Tibial artery (tissue), 4 donors: ENCODE results near the gene KDM4F.
A peak's percentile ranks its signal among the peaks of the same experiment; 100 is the strongest.

ENCODE experiments used
- DNase-seq, 2 donors: peaks; one replicate each; pipeline ENCODE4 v3.0.0-alpha.2; 2019
- H3K27ac ChIP-seq, 2 donors: fragments of 200-600 bp; sonication (generic) in 1 of 2; 1 replicate in 1 of 2; 2 replicates in 1 of 2; pipeline ENCODE4 v1.5.1; 2018 to 2019; ENCODE audit warnings: mild to moderate bottlenecking in 1 of 2
- H3K27me3 ChIP-seq, 2 donors: fragments of 200-600 bp; sonication (generic) in 1 of 2; one replicate each; pipeline versions ENCODE4 v1.5.1 to v1.6.0; 2016 to 2019
- H3K36me3 ChIP-seq, 3 donors: fragments of 200-600 bp; sonication (generic) in 2 of 3; one replicate each; pipeline ENCODE4 v1.5.1; 2016 to 2019; ENCODE audit warnings: mild to moderate bottlenecking in 2 of 3
- H3K4me1 ChIP-seq, 4 donors: fragments of 200-600 bp; sonication (generic) in 2 of 4; 1 replicate in 3 of 4; 2 replicates in 1 of 4; pipeline ENCODE4 v1.5.1; 2016 to 2019
- H3K4me3 ChIP-seq, 2 donors: fragments of 200-600 bp; sonication (generic) in 1 of 2; 1 replicate in 1 of 2; 2 replicates in 1 of 2; pipeline ENCODE4 v1.5.1; 2018 to 2019; ENCODE audit warnings: mild to moderate bottlenecking in 2 of 2
- H3K9me3 ChIP-seq, 3 donors: fragments of 200-600 bp; sonication (generic) in 1 of 3; one replicate each; pipeline ENCODE4 v1.5.1; 2016 to 2019
- intact Hi-C: fragments of 100-400 bp; cut with DNase I; formaldehyde crosslinking; loops from one replicate; pipeline ENCODE4 v1.15.0; 2023; ENCODE audit warnings: low total_unique reads
- TF ChIP-seq, protein P1 (sequence below), 2 experiments: fragments of 200-600 bp in 1 of 2; fragments of 450-650 bp in 1 of 2; IDR thresholded peaks; one replicate each; pipeline ENCODE4 v1.5.1; 2017 to 2019; ENCODE audit warnings: antibody characterized with exemption in 2 of 2, mild to moderate bottlenecking in 1 of 2, moderate library complexity in 1 of 2

KDM4F gene

GRCh38 chr11:95086151-95086550 lies 36.9 kb downstream of the KDM4F start:
- Histone ChIP-seq H3K4me1 (peaks cover 6 to 38% (median 29%) of the 10 kb centered on the region in 4 donors), H3K27ac (no peak overlapping the region)
- no peak for DNase-seq

GRCh38 chr11:95086836-95087570 lies 37.8 kb downstream of the KDM4F start:
- TF ChIP-seq, protein P1, sequence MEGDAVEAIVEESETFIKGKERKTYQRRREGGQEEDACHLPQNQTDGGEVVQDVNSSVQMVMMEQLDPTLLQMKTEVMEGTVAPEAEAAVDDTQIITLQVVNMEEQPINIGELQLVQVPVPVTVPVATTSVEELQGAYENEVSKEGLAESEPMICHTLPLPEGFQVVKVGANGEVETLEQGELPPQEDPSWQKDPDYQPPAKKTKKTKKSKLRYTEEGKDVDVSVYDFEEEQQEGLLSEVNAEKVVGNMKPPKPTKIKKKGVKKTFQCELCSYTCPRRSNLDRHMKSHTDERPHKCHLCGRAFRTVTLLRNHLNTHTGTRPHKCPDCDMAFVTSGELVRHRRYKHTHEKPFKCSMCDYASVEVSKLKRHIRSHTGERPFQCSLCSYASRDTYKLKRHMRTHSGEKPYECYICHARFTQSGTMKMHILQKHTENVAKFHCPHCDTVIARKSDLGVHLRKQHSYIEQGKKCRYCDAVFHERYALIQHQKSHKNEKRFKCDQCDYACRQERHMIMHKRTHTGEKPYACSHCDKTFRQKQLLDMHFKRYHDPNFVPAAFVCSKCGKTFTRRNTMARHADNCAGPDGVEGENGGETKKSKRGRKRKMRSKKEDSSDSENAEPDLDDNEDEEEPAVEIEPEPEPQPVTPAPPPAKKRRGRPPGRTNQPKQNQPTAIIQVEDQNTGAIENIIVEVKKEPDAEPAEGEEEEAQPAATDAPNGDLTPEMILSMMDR (IDR thresholded peaks at IDR 0.05) = no peak
- Histone ChIP-seq H3K27ac (no peak overlapping the region), H3K9me3 (no peaks in the 10 kb centered on the region), H3K27me3 (no peaks in the 10 kb centered on the region), H3K36me3 (no peaks in the 10 kb centered on the region), H3K4me1 (peaks cover 0 to 39% (median 32%) of the 10 kb centered on the region in 4 donors), H3K4me3 (no peak overlapping the region)
- intact Hi-C loops = no loop called here
- no peak for DNase-seq

More at GRCh38 chr11:95086151-95086550, 36.9 kb downstream of the KDM4F start:
- Histone ChIP-seq H3K9me3 (no peaks in the 10 kb centered on the region), H3K27me3 (no peaks in the 10 kb centered on the region), H3K36me3 (no peaks in the 10 kb centered on the region), H3K4me3 (no peak overlapping the region)
- intact Hi-C loops = no loop called here
- TF ChIP-seq, protein P1 (IDR thresholded peaks at IDR 0.05) = no peak

DNA sequence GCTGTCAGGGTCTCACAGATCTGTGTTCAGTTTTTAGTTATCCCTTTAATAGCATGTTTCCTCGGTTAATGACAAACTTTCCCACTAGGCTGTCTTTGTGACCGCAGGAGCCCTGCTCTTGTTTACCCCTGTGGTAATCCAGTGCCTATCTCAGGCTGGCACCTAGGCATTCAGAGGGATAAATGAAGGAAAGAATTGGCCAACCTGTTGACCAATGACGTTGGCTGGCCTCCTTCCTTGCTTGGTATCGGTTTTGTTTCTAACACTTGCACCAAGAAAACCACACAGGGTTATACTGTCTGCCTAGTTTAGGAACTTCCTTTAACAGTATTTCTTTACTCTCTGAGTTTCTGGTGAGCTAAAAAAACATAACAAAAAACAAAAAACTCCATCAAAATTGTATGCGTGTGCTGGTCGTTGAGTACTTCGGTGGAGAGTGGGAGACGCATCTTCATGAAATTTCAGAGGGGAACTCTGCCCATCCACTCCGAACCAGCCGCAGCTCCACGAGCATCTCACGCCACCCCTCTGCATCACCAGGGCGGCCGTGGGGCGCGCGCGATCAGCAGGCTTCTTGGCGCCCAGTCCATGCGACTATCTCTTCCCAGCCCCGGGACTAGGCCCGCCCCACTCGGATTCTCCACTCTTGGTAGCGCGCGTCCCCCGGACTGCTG lies 39.9 kb downstream of the KDM4F start:
- Histone ChIP-seq H3K9me3 (no peaks in the 10 kb centered on the region), H3K27ac (peak overlapping the region; percentile 84 to 97), H3K36me3 (no peaks in the 10 kb centered on the region), H3K4me1 (peaks cover 0 to 46% (median 40%) of the 10 kb centered on the region in 4 donors), H3K4me3 (peak overlapping the region; percentile 62 to 91), H3K27me3 (no peaks in the 10 kb centered on the region)
- no peak for DNase-seq
- intact Hi-C loops = no loop called here
- TF ChIP-seq, protein P1 (IDR thresholded peaks at IDR 0.05) = no peak

DNA sequence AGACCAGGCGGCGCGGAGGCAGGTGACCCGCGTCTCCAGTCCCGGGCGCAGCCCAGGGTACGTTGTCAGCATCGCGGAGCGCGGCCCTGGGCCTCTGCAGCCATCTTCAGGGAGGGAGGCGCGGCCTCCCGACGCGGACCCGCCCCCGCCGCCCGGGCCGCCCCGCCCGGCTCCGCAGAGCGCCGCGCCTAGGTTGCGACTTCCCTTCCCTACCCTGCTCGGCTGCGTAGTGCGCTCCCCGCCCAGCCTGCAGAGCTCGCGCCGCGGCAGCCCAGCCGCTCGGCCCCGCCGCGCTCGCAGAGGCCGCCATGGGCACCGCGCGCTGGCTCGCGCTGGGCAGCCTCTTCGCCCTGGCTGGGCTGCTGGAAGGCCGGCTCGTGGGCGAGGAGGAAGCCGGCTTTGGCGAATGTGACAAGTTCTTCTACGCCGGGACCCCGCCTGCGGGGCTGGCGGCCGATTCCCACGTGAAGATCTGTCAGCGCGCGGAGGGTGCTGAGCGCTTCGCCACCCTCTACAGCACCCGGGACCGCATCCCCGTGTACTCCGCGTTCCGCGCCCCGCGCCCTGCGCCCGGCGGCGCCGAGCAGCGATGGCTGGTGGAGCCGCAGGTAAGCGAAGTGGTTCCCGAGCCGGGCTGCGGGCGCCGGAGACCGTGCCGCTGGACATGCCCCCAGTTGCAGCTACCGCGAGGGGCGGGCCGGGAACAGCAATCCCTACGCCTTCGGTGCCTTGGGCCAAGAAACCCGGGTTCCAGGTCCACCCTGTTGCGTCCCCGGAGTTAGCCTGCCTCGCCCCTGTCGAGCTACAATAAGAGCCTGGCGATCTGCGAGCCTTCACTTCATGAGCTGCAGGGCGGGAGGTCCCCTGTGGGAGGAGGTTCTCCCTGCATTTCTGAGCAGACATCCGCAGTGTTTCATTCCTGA lies 40.7 kb downstream of the KDM4F start, which contains the start of gene ENDOD1:
Gene ENDOD1, plus strand, starts transcription at position 227 of the 923 bp plus-strand sequence. Its CDS starts 82 bp downstream, at position 309.
- H3K27me3 ChIP-seq = no peaks in the 10 kb centered on the region
- intact Hi-C loops = no loop called here
- H3K9me3 ChIP-seq = no peaks in the 10 kb centered on the region
- peaks cover 0 to 54% (median 41%) of the 10 kb centered on the region in 4 donors for H3K4me1 ChIP-seq
- peak within 1 kb of the TSS; percentile 62 to 91 for H3K4me3 ChIP-seq
- peak within 1 kb of the TSS; percentile 84 to 97 for H3K27ac ChIP-seq
- no peaks in the 10 kb centered on the region for H3K36me3 ChIP-seq
- DNase-seq = peak; percentile 72 to 91
- TF ChIP-seq, protein P1 (IDR thresholded peaks at IDR 0.05) = peak in 1 of 2 experiments; percentile 20

GRCh38 chr11:95091663-95092180 lies 42.5 kb downstream of the KDM4F start:
- DNase-seq = no peak
- intact Hi-C loops = no loop called here
- Histone ChIP-seq H3K4me1 (peaks cover 0 to 72% (median 54%) of the 10 kb centered on the region in 4 donors), H3K4me3 (peak overlapping the region; percentile 62 to 91), H3K27ac (peak overlapping the region in 1 of 2 donors; percentile 97), H3K36me3 (no peaks in the 10 kb centered on the region), H3K9me3 (no peaks in the 10 kb centered on the region), H3K27me3 (no peaks in the 10 kb centered on the region)
- TF ChIP-seq, protein P1 (IDR thresholded peaks at IDR 0.05) = no peak
